Keratinocyte (primary cell): ENCODE data around the gene ZNF804B.

Source experiments
- EZH2 ChIP-seq: IDR thresholded peaks from one replicate; pipeline ENCODE4 v1.6.1; 2012; ENCODE audit warnings: inconsistent platforms, mild to moderate bottlenecking, low read length, moderate library complexity
- TF ChIP-seq, protein P1 (sequence below), 3 experiments: IDR thresholded peaks in 1 of 3; conservative IDR thresholded peaks in 1 of 3; optimal IDR thresholded peaks in 1 of 3; 2 replicates in 2 of 3; 3 replicates in 1 of 3; pipeline versions ENCODE3 to v1.5.1; 2011; ENCODE audit warnings: low read length in 3 of 3, mild to moderate bottlenecking in 3 of 3, moderate library complexity in 2 of 3, control low read depth in 1 of 3, inconsistent platforms in 1 of 3; ENCODE audit not compliant: insufficient read depth in 2 of 3; ENCODE audit errors: extremely low read depth in 1 of 3

DNA sequence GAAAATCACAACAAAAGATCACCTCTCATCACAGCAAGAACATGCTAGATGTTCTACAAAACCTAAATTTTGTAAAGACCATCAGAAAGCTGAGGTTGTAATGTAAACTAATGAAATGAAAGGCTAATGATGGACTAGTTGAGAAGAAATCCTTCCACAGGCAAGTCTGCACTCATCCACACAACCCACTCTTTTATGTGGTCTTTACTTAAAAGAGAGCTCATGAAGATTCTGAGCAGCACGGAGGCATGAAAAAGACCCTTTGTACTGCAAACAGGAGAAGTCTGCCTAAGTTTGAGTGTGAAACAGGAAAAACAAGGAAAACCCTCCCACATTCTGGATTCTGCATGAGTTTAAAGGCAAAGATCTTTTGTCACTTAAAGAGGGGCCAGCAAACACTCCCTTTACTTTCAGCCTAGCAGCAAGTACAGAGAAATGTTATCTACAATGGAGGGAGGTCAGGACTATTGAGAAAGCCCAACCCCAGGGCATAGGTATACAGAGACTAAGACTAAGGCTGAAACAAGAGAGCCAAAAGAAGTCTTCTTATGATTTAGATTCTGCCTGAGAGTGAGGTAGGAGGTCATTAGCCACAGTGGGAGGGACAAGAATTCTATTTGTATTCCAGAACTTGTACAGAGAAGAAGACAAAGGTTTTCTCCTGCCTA is 557.2 kb downstream of the ZNF804B start:
- TF ChIP-seq, protein P1, sequence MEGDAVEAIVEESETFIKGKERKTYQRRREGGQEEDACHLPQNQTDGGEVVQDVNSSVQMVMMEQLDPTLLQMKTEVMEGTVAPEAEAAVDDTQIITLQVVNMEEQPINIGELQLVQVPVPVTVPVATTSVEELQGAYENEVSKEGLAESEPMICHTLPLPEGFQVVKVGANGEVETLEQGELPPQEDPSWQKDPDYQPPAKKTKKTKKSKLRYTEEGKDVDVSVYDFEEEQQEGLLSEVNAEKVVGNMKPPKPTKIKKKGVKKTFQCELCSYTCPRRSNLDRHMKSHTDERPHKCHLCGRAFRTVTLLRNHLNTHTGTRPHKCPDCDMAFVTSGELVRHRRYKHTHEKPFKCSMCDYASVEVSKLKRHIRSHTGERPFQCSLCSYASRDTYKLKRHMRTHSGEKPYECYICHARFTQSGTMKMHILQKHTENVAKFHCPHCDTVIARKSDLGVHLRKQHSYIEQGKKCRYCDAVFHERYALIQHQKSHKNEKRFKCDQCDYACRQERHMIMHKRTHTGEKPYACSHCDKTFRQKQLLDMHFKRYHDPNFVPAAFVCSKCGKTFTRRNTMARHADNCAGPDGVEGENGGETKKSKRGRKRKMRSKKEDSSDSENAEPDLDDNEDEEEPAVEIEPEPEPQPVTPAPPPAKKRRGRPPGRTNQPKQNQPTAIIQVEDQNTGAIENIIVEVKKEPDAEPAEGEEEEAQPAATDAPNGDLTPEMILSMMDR (optimal IDR thresholded peaks at IDR 0.05 in 1 of 3, IDR thresholded peaks at IDR 0.05 in 1 of 3, conservative IDR thresholded peaks at IDR 0.05 in 1 of 3; ENCODE audit: extremely low read depth in 1 of 3, insufficient read depth in 2 of 3, low read length in 3 of 3) = no peak
- no peak for TF ChIP-seq EZH2
